ENCODE measurements around the gene ST6GAL2.

- TF ChIP-seq POLR2AphosphoS5 (IDR thresholded peaks at IDR 0.05; ENCODE audit: low read depth, low read length): no peak
- no peak for TF ChIP-seq TAF1 (IDR thresholded peaks at IDR 0.05; ENCODE audit: borderline replicate concordance, low read depth, low read length)
- no peak for TF ChIP-seq POLR2A (IDR thresholded peaks at IDR 0.05; ENCODE audit: low read depth, low read length)
Measured at GRCh38 chr2:106812841-106813240, 73.1 kb downstream of the ST6GAL2 start.
